Endothelial cell of umbilical vein (primary cell): Measurements from ENCODE around the gene GADD45A. TPM values are rescaled to one million over a fixed set of nuclear protein-coding genes. Genes with fewer than 3 reads are reported as not detected.

ENCODE experiments used
- BruUV-seq: library from RNA; stranded (reverse); fragments of 400-500 nt; replicated peaks from 2 replicates; lab custom pipeline; 2021; lab: Mats Ljungman, UMichigan
- CTCF ChIA-PET: fragments of 300-600, 350-600 bp; sonication (Branson Sonifier 250); formaldehyde crosslinking; loops from one replicate; lab custom pipeline; 2021; ENCODE audit warnings: antibody characterized with exemption, inconsistent platforms; lab: Charles Lee
- POLR2A ChIA-PET: fragments of 300-600, 350-600 bp; sonication (Branson Sonifier 250); formaldehyde crosslinking; loops from one replicate; lab custom pipeline; 2021; ENCODE audit warnings: antibody characterized with exemption, inconsistent platforms; lab: Charles Lee
- DNase-seq: peaks from one replicate; pipeline ENCODE4 v3.0.0-alpha.2; 2011; ENCODE audit warnings: low read depth, low spot score
- FAIRE-seq: peaks from 2 replicates; lab custom pipeline; 2011; peaks lifted over from hg19 to GRCh38; lab: Jason Lieb, UNC
- H2AFZ ChIP-seq: 2 replicates; pipeline ENCODE4 v1.6.0; 2012; ENCODE audit warnings: low read depth, low read length, control low read depth, inconsistent platforms
- H3K27ac ChIP-seq: 2 replicates; pipeline ENCODE4 v1.5.1; 2011; ENCODE audit warnings: low read depth, mild to moderate bottlenecking, control low read depth, low read length, moderate library complexity; ENCODE audit not compliant: insufficient read depth
- H3K27me3 ChIP-seq, 2 experiments: 2 replicates each; pipeline versions ENCODE4 v1.6.0 to v1.6.1; 2011; ENCODE audit warnings: low read length in 2 of 2, mixed read lengths in 1 of 2; ENCODE audit not compliant: control insufficient read depth in 2 of 2, insufficient read depth in 2 of 2
- H3K36me3 ChIP-seq, 2 experiments: 2 replicates in 1 of 2; 3 replicates in 1 of 2; pipeline ENCODE4 v1.5.1; 2011; ENCODE audit warnings: low read length in 2 of 2, mild to moderate bottlenecking in 1 of 2, moderate library complexity in 1 of 2; ENCODE audit not compliant: control insufficient read depth in 2 of 2, insufficient read depth in 2 of 2; ENCODE audit errors: extremely low read depth in 1 of 2
- H3K4me1 ChIP-seq: 3 replicates; pipeline ENCODE4 v1.5.1; 2011; ENCODE audit warnings: mild to moderate bottlenecking, low read length; ENCODE audit not compliant: control insufficient read depth, insufficient read depth; ENCODE audit errors: extremely low read depth
- H3K4me2 ChIP-seq: 2 replicates; pipeline ENCODE4 v1.6.1; 2011; ENCODE audit warnings: low read length, control low read depth, mixed read lengths; ENCODE audit not compliant: insufficient read depth
- H3K4me3 ChIP-seq, 3 experiments: fragments of 200-600 bp in 1 of 3; sonication (generic), shearing (Covaris generic) in 1 of 3; replicated peaks in 1 of 3; 2 replicates each; pipeline ENCODE4 v1.5.1; 2011 to 2016; ENCODE audit warnings: control low read depth in 3 of 3, low read length in 3 of 3, mild to moderate bottlenecking in 2 of 3, inconsistent platforms in 1 of 3, low read depth in 1 of 3, moderate library complexity in 1 of 3; ENCODE audit not compliant: insufficient read depth in 1 of 3
- H3K79me2 ChIP-seq: 2 replicates; pipeline ENCODE4 v1.6.0; 2012; ENCODE audit warnings: low read length, inconsistent platforms; ENCODE audit not compliant: control insufficient read depth, insufficient read depth
- H3K9ac ChIP-seq: replicated peaks from 2 replicates; pipeline ENCODE3; 2011; ENCODE audit warnings: low read length, control low read depth; ENCODE audit not compliant: insufficient read depth; ENCODE audit errors: extremely low read depth
- H3K9me1 ChIP-seq: replicated peaks from 3 replicates; pipeline ENCODE4 v1.6.0; 2011; ENCODE audit warnings: mild to moderate bottlenecking, low read length; ENCODE audit not compliant: control insufficient read depth, insufficient read depth; ENCODE audit errors: extremely low read depth
- H3K9me3 ChIP-seq: replicated peaks from 2 replicates; pipeline ENCODE4 v1.5.1; 2012; ENCODE audit warnings: low read length, inconsistent platforms; ENCODE audit not compliant: control insufficient read depth, insufficient read depth
- H4K20me1 ChIP-seq: replicated peaks from 2 replicates; pipeline ENCODE3; 2011; ENCODE audit warnings: mild to moderate bottlenecking, low read length; ENCODE audit not compliant: control insufficient read depth, insufficient read depth; ENCODE audit errors: extremely low read depth
- EZH2 ChIP-seq: IDR thresholded peaks from 2 replicates; pipeline ENCODE4 v1.6.1; 2012; ENCODE audit warnings: borderline replicate concordance, low read depth, mild to moderate bottlenecking, moderate library complexity, low read length, inconsistent platforms; ENCODE audit not compliant: severe bottlenecking
- FOS ChIP-seq: IDR thresholded peaks from 2 replicates; pipeline ENCODE4 v1.6.1; 2011; ENCODE audit warnings: mild to moderate bottlenecking, low read length, moderate library complexity, borderline replicate concordance; ENCODE audit not compliant: insufficient read depth
- GATA2 ChIP-seq: IDR thresholded peaks from 2 replicates; pipeline ENCODE4 v1.7.0; 2011; ENCODE audit warnings: low read depth, mild to moderate bottlenecking, moderate library complexity, mixed read lengths, low read length; ENCODE audit not compliant: insufficient read length, insufficient read depth
- JUN ChIP-seq: IDR thresholded peaks from 2 replicates; pipeline ENCODE4 v1.6.1; 2011; ENCODE audit warnings: borderline replicate concordance, low read depth; ENCODE audit not compliant: insufficient read length, insufficient read depth
- MYC ChIP-seq: IDR thresholded peaks from one replicate; pipeline ENCODE4 v1.6.1; 2011; ENCODE audit warnings: mild to moderate bottlenecking, low read depth, low read length
- POLR2A ChIP-seq: IDR thresholded peaks from 2 replicates; pipeline ENCODE4 v1.6.1; 2012; ENCODE audit warnings: low read depth, mild to moderate bottlenecking, control low read depth, low read length
- POLR2AphosphoS5 ChIP-seq: IDR thresholded peaks from 2 replicates; pipeline ENCODE4 v1.6.1; 2012; ENCODE audit warnings: low read depth, mild to moderate bottlenecking, control low read depth, low read length, moderate library complexity; ENCODE audit not compliant: insufficient read depth
- dilution Hi-C: fragments of 300-500 bp; cut with MboI; formaldehyde crosslinking; loops from one replicate; pipeline ENCODE4 v1.15.0; 2019; ENCODE audit warnings: low sequenced_read_pairs; ENCODE audit not compliant: extremely low pct_ligation_motif_present
- intact Hi-C: fragments of 100-400 bp; cut with micrococcal nuclease; formaldehyde crosslinking; loops from one replicate; pipeline ENCODE4 v1.10.0; 2022
- polyA plus RNA-seq, 4 experiments: library from polyadenylated mRNA; depleted of rRNA in 3 of 4; stranded (reverse) in 3 of 4; unstranded in 1 of 4; fragments of >200 nt; gene quantifications; 2 replicates each; pipeline versions ENCODE4 v1.2.1 to v1.2.3, GENCODE V29; 2011 to 2012; ENCODE audit warnings: missing spikeins in 1 of 4
- total RNA-seq: library from RNA; stranded (reverse); gene quantifications from 2 replicates; pipeline ENCODE4 v1.2.3, GENCODE V29; 2021
- TF ChIP-seq, protein P1 (sequence below): IDR thresholded peaks from 2 replicates; pipeline ENCODE4 v1.6.1; 2011; ENCODE audit not compliant: insufficient read depth, insufficient read length
- TF ChIP-seq, protein P2 (sequence below), 2 donors: IDR thresholded peaks; 1 replicate in 1 of 2; 2 replicates in 1 of 2; pipeline ENCODE4 v1.5.1; 2011; ENCODE audit warnings: low read length in 2 of 2, mild to moderate bottlenecking in 2 of 2, moderate library complexity in 2 of 2, control low read depth in 1 of 2, inconsistent platforms in 1 of 2, low read depth in 1 of 2; ENCODE audit not compliant: insufficient read depth in 1 of 2; ENCODE audit errors: extremely low read depth in 1 of 2

The GADD45A gene
- total and polyA plus RNA-seq, 2 donors (not counting 3 experiments of a cell fraction or from before 2014, with no cell fraction given) = 77.4 to 87.6 TPM

DNA sequence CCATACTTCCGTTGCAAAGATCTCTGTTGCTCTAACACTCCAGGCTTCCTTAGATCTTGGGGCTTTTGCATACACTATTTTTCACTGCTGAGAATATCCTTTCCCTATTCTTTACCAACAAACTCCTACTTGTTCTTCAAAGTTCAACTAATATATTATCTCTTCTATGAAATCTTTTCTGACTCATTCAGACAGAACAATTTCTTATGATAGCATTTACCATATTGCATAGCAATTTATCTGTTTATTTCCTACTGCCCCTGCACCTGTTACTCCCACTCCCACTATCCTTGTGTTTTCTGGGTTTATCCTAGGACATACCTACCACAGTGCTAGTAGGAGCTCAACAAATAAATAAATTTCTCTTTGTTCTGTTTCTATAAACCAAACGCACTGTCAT, 11.0 kb downstream of the GADD45A start:
- intact Hi-C loops (no loop called here), dilution Hi-C loops (no loop called here)
- Histone ChIP-seq H3K4me1 (peaks cover under 1% of the 10 kb centered on the region), H3K9ac (no peak overlapping the region), H3K4me3 (no peak overlapping the region), H3K4me2 (no peak overlapping the region), H2AFZ (no peak overlapping the region), H4K20me1 (no peaks in the 10 kb centered on the region), H3K27ac (no peak overlapping the region), H3K79me2 (no peaks in the 10 kb centered on the region), H3K9me1 (no peaks in the 10 kb centered on the region), H3K36me3 (no peaks in the 10 kb centered on the region), H3K9me3 (no peaks in the 10 kb centered on the region), H3K27me3 (no peaks in the 10 kb centered on the region)
- FAIRE-seq (no peak), DNase-seq (no peak)
- ChIA-PET POLR2A (no interaction called here), CTCF (interaction anchor here (1.3 to 1.9 kb wide), 2 partner anchors 58 to 64 kb away, joined by 3 to 12 read pairs; no protein-coding TSS in a partner anchor)
- TF ChIP-seq JUN (no peak), POLR2A (no peak), EZH2 (no peak)
- TF ChIP-seq, protein P1, sequence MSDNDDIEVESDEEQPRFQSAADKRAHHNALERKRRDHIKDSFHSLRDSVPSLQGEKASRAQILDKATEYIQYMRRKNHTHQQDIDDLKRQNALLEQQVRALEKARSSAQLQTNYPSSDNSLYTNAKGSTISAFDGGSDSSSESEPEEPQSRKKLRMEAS = no peak
- no TSS peak for BruUV-seq

DNA sequence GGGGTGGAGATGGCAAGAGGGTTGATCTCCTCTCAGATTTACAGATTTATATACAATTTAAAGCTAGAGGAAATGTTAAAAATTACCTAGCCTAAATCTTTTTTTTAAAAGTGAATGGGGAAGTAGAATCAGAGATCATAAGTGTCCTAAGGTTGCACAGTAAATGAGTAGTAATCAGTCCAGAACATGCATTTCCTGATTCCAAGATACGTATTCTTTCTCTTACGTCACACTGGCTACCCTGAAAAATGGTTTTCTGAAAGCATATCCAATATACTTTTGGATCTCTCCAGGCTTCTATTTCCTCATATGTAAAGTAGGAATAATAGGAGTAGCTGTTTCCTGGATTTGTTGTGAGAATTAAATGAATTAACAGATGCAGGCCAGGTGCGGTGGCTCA, 11.7 kb downstream of the GADD45A start:
- Histone ChIP-seq H3K27ac (no peak overlapping the region), H3K4me3 (no peak overlapping the region), H3K4me1 (peaks cover 6% of the 10 kb centered on the region), H3K9me1 (no peaks in the 10 kb centered on the region), H3K9me3 (no peaks in the 10 kb centered on the region), H3K9ac (no peak overlapping the region), H3K79me2 (no peaks in the 10 kb centered on the region), H2AFZ (no peak overlapping the region), H4K20me1 (no peaks in the 10 kb centered on the region), H3K4me2 (no peak overlapping the region), H3K36me3 (no peaks in the 10 kb centered on the region), H3K27me3 (no peaks in the 10 kb centered on the region)
- DNase-seq = no peak
- dilution Hi-C loops (no loop called here), intact Hi-C loops (no loop called here)
- no peak for FAIRE-seq
- no TSS peak for BruUV-seq
- ChIA-PET POLR2A (no interaction called here), CTCF (interaction anchor here (1.2 to 1.9 kb wide), 3 partner anchors 57 to 161 kb away, joined by 3 to 12 read pairs (median 5); no protein-coding TSS in a partner anchor)
- TF ChIP-seq, protein P2, sequence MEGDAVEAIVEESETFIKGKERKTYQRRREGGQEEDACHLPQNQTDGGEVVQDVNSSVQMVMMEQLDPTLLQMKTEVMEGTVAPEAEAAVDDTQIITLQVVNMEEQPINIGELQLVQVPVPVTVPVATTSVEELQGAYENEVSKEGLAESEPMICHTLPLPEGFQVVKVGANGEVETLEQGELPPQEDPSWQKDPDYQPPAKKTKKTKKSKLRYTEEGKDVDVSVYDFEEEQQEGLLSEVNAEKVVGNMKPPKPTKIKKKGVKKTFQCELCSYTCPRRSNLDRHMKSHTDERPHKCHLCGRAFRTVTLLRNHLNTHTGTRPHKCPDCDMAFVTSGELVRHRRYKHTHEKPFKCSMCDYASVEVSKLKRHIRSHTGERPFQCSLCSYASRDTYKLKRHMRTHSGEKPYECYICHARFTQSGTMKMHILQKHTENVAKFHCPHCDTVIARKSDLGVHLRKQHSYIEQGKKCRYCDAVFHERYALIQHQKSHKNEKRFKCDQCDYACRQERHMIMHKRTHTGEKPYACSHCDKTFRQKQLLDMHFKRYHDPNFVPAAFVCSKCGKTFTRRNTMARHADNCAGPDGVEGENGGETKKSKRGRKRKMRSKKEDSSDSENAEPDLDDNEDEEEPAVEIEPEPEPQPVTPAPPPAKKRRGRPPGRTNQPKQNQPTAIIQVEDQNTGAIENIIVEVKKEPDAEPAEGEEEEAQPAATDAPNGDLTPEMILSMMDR (IDR thresholded peaks at IDR 0.05; ENCODE audit: extremely low read depth in 1 of 2, insufficient read depth in 1 of 2, low read depth in 1 of 2, low read length in 2 of 2) = no peak
- TF ChIP-seq EZH2 = no peak
- TF ChIP-seq MYC = no peak
- TF ChIP-seq, protein P1 = no peak
- no peak for TF ChIP-seq JUN
- TF ChIP-seq POLR2A = no peak
- no peak for TF ChIP-seq GATA2
- no peak for TF ChIP-seq POLR2AphosphoS5
- TF ChIP-seq FOS = no peak
